HepG2 (cell line): Measurements from ENCODE around the gene ENPP1. TPM values are rescaled to one million over a fixed set of nuclear protein-coding genes. Genes with fewer than 3 reads are reported as not detected.
A peak's percentile ranks its signal among the peaks of the same experiment; 100 is the strongest.

Experiments used
- BORCS8-MEF2B ChIP-seq: sonication (generic); formaldehyde crosslinking; IDR thresholded peaks from 2 replicates; pipeline ENCODE4 v1.8.0; 2022; ENCODE audit warnings: mild to moderate bottlenecking, missing genetic modification reagents
- FOXC1 ChIP-seq: sonication (generic); formaldehyde crosslinking; IDR thresholded peaks from 2 replicates; pipeline ENCODE4 v1.8.0; 2022; ENCODE audit warnings: mild to moderate bottlenecking, missing genetic modification reagents, borderline replicate concordance
- KLF15 ChIP-seq: sonication (generic); formaldehyde crosslinking; IDR thresholded peaks from 2 replicates; pipeline ENCODE4 v1.8.1; 2023; ENCODE audit warnings: borderline replicate concordance, mild to moderate bottlenecking, inconsistent platforms, missing genetic modification reagents, mixed read lengths
- MTF1 ChIP-seq: sonication (generic); formaldehyde crosslinking; IDR thresholded peaks from 2 replicates; pipeline ENCODE4 v1.5.0; 2020; ENCODE audit warnings: missing genetic modification reagents
- MYC ChIP-seq: sonication (generic); formaldehyde crosslinking; IDR thresholded peaks from 2 replicates; pipeline ENCODE4 v1.9.0; 2021; ENCODE audit warnings: missing genetic modification reagents, borderline replicate concordance
- NFKB2 ChIP-seq: sonication (generic); formaldehyde crosslinking; IDR thresholded peaks from 2 replicates; pipeline ENCODE4 v1.4.0; 2020; ENCODE audit warnings: missing genetic modification reagents, borderline replicate concordance
- NFYB ChIP-seq: sonication (generic); formaldehyde crosslinking; IDR thresholded peaks from 2 replicates; pipeline ENCODE4 v1.4.0; 2020; ENCODE audit warnings: missing genetic modification reagents
- PBX3 ChIP-seq: sonication (generic); formaldehyde crosslinking; IDR thresholded peaks from 2 replicates; pipeline ENCODE4 v1.8.1; 2023; ENCODE audit warnings: missing genetic modification reagents, inconsistent platforms, borderline replicate concordance
- PCBP2 ChIP-seq: fragments of 200-400 bp; formaldehyde crosslinking; optimal IDR thresholded peaks from 2 replicates; pipeline ENCODE3; 2018; ENCODE audit warnings: low read length, low read depth; ENCODE audit not compliant: poor library complexity, severe bottlenecking
- RXRB ChIP-seq: IDR thresholded peaks from 2 replicates; pipeline ENCODE4 v1.6.1; 2016; ENCODE audit warnings: borderline replicate concordance, missing genetic modification reagents, missing compliant biosample characterization
- SPEN ChIP-seq: sonication (generic); formaldehyde crosslinking; IDR thresholded peaks from 2 replicates; pipeline ENCODE4 v1.5.1; 2020; ENCODE audit warnings: low read depth, mild to moderate bottlenecking, missing genetic modification reagents
- TCF7L2 ChIP-seq: IDR thresholded peaks from 2 replicates; pipeline ENCODE4 v1.6.1; 2011; ENCODE audit warnings: mild to moderate bottlenecking, low read depth, low read length, moderate library complexity
- YEATS4 ChIP-seq: sonication (generic); formaldehyde crosslinking; IDR thresholded peaks from 2 replicates; pipeline ENCODE4 v1.4.0; 2020; ENCODE audit warnings: missing genetic modification reagents, borderline replicate concordance
- ZBTB4 ChIP-seq: sonication (generic); formaldehyde crosslinking; IDR thresholded peaks from 2 replicates; pipeline ENCODE4 v1.4.0; 2020; ENCODE audit warnings: missing genetic modification reagents, mild to moderate bottlenecking, borderline replicate concordance
- ZBTB8A ChIP-seq: sonication (generic); formaldehyde crosslinking; IDR thresholded peaks from 2 replicates; pipeline ENCODE4 v1.4.0; 2020; ENCODE audit warnings: mild to moderate bottlenecking, low read depth, missing genetic modification reagents, borderline replicate concordance
- ZFP1 ChIP-seq: IDR thresholded peaks from 2 replicates; pipeline ENCODE4 v1.6.1; 2016
- ZNF12 ChIP-seq: sonication (generic); formaldehyde crosslinking; IDR thresholded peaks from 2 replicates; pipeline ENCODE4 v1.5.0; 2020; ENCODE audit warnings: missing genetic modification reagents
- ZNF263 ChIP-seq: sonication (generic); formaldehyde crosslinking; IDR thresholded peaks from 2 replicates; pipeline ENCODE4 v1.4.0; 2020; ENCODE audit warnings: missing genetic modification reagents
- ZNF292 ChIP-seq: sonication (generic); formaldehyde crosslinking; IDR thresholded peaks from 2 replicates; pipeline ENCODE4 v1.8.1; 2022; ENCODE audit warnings: mild to moderate bottlenecking, low read depth, missing genetic modification reagents, borderline replicate concordance
- ZNF460 ChIP-seq: sonication (generic); formaldehyde crosslinking; IDR thresholded peaks from 2 replicates; pipeline ENCODE4 v1.5.1; 2020; ENCODE audit warnings: missing genetic modification reagents, mild to moderate bottlenecking, borderline replicate concordance
- ZNF607 ChIP-seq: sonication (generic); formaldehyde crosslinking; IDR thresholded peaks from 2 replicates; pipeline ENCODE4 v1.5.1; 2020; ENCODE audit warnings: missing genetic modification reagents, mild to moderate bottlenecking, borderline replicate concordance
- ZNF614 ChIP-seq: IDR thresholded peaks from 2 replicates; pipeline ENCODE4 v1.6.1; 2018; ENCODE audit warnings: missing biosample characterization, missing genetic modification reagents, inconsistent platforms, borderline replicate concordance
- ZSCAN29 ChIP-seq: sonication (generic); formaldehyde crosslinking; conservative IDR thresholded peaks from 2 replicates; pipeline ENCODE4 v1.4.0; 2020; ENCODE audit warnings: mild to moderate bottlenecking, missing genetic modification reagents
- polyA plus RNA-seq, 8 experiments: library from polyadenylated mRNA; depleted of rRNA in 3 of 8; stranded (reverse) in 7 of 8; unstranded in 1 of 8; fragments of >200 nt; fragmentation: Illumina TruSeq in 4 of 8; extraction: Trizol in 4 of 8; gene quantifications; 2 replicates each; pipeline versions ENCODE4 v1.2.1 to v1.2.3, GENCODE V29; 2011 to 2016; ENCODE audit warnings: low read depth in 4 of 8, missing spikeins in 1 of 8, mixed read lengths in 1 of 8; ENCODE audit not compliant: insufficient read depth in 1 of 8
- total RNA-seq, 5 experiments: library from RNA; depleted of rRNA; stranded (reverse); fragments of >200 nt; fragmentation: Illumina TruSeq; extraction: Trizol; gene quantifications; 2 replicates each; pipeline ENCODE4 v1.2.3, GENCODE V29; 2016; ENCODE audit warnings: low read depth in 1 of 5
- TF ChIP-seq, protein P1 (sequence below): sonication (generic); formaldehyde crosslinking; IDR thresholded peaks from 2 replicates; pipeline ENCODE4 v1.5.0; 2020; ENCODE audit warnings: mild to moderate bottlenecking, missing genetic modification reagents

ENPP1 gene
- total and polyA plus RNA-seq, 2 of the 13 experiments (the other 11 are each of a cell fraction or from before 2014, with no cell fraction given), result 56.5 to 160 TPM

GRCh38 chr6:131937703-131938631 lies 130.1 kb downstream of the ENPP1 start (continued):
- no peak for TF ChIP-seq ZBTB8A (CRISPR knock-in tag)
- TF ChIP-seq NFYB (CRISPR knock-in tag), result peak; percentile 71
- TF ChIP-seq, protein P1, sequence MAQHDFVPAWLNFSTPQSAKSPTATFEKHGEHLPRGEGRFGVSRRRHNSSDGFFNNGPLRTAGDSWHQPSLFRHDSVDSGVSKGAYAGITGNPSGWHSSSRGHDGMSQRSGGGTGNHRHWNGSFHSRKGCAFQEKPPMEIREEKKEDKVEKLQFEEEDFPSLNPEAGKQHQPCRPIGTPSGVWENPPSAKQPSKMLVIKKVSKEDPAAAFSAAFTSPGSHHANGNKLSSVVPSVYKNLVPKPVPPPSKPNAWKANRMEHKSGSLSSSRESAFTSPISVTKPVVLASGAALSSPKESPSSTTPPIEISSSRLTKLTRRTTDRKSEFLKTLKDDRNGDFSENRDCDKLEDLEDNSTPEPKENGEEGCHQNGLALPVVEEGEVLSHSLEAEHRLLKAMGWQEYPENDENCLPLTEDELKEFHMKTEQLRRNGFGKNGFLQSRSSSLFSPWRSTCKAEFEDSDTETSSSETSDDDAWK, result no peak
- peak; percentile 98 for TF ChIP-seq ZNF263 (CRISPR knock-in tag)
- peak; percentile 96 for TF ChIP-seq RXRB (CRISPR knock-in tag)
- TF ChIP-seq MTF1 (CRISPR knock-in tag), result no peak
- TF ChIP-seq SPEN (CRISPR knock-in tag), result peak; percentile 52; the same call in 1 of the 2 replicates
- TF ChIP-seq PCBP2, result no peak
- TF ChIP-seq BORCS8-MEF2B, result 0 out of 2 replicates have a peak, but pooled peaks have one; percentile 31
- TF ChIP-seq FOXC1 (CRISPR knock-in tag), result peak; percentile 80; the same call in 1 of the 2 replicates
- TF ChIP-seq YEATS4 (CRISPR knock-in tag), result peak; percentile 34; the same call in 1 of the 2 replicates
- peak; percentile 99 for TF ChIP-seq ZNF614 (CRISPR knock-in tag)
- no peak for TF ChIP-seq TCF7L2
- TF ChIP-seq ZSCAN29 (CRISPR knock-in tag), result peak; percentile 76; the same call in 1 of the 2 replicates
- TF ChIP-seq ZNF292 (CRISPR knock-in tag), result peak; percentile 94
- no peak for TF ChIP-seq NFKB2
- no peak; the same call in 1 of the 2 replicates for TF ChIP-seq ZNF460 (CRISPR knock-in tag)
- TF ChIP-seq ZNF12 (CRISPR knock-in tag), result peak; percentile 61; the same call in 1 of the 2 replicates
- TF ChIP-seq KLF15 (CRISPR knock-in tag), result no peak; the same call in 1 of the 2 replicates
- no peak for TF ChIP-seq ZBTB4 (CRISPR knock-in tag)
- no peak for TF ChIP-seq PBX3 (CRISPR knock-in tag)
- TF ChIP-seq ZNF607 (CRISPR knock-in tag), result peak; percentile 75; the same call in 1 of the 2 replicates
- peak; percentile 90 for TF ChIP-seq ZFP1
- TF ChIP-seq MYC (CRISPR knock-in tag), result no peak
